Breast epithelium (tissue), 4 donors: ENCODE data around the gene TANC1. TPM values are rescaled to one million over a fixed set of nuclear protein-coding genes. Genes with fewer than 3 reads are reported as not detected.

Experiments used
- DNase-seq, 2 donors: peaks; one replicate each; pipeline ENCODE4 v3.0.0-alpha.2; 2019; ENCODE audit warnings: low spot score in 2 of 2
- H3K27ac ChIP-seq, 2 donors: fragments of 200-600 bp; sonication (generic) in 1 of 2; one replicate each; pipeline ENCODE4 v1.5.1; 2016 to 2019; ENCODE audit warnings: mild to moderate bottlenecking in 1 of 2
- H3K27me3 ChIP-seq, 2 donors: fragments of 200-600 bp; sonication (generic) in 1 of 2; one replicate each; pipeline versions ENCODE4 v1.5.1 to v1.6.0; 2017 to 2019; ENCODE audit warnings: control low read depth in 1 of 2, mild to moderate bottlenecking in 1 of 2
- H3K36me3 ChIP-seq: fragments of 200-600 bp; one replicate; pipeline ENCODE4 v1.5.1; 2019
- H3K4me1 ChIP-seq, 2 donors: fragments of 200-600 bp; sonication (generic); one replicate each; pipeline ENCODE4 v1.5.1; 2016 to 2019; ENCODE audit warnings: control low read depth in 1 of 2
- H3K4me3 ChIP-seq, 3 donors: fragments of 200-600 bp; sonication (generic); 1 replicate in 2 of 3; 2 replicates in 1 of 3; pipeline ENCODE4 v1.5.1; 2016 to 2019; ENCODE audit warnings: mild to moderate bottlenecking in 3 of 3, moderate library complexity in 2 of 3
- H3K9me3 ChIP-seq, 2 donors: fragments of 200-600 bp; sonication (generic) in 1 of 2; one replicate each; pipeline ENCODE4 v1.5.1; 2016 to 2019; ENCODE audit warnings: control low read depth in 1 of 2
- POLR2A ChIP-seq: fragments of 450-650 bp; IDR thresholded peaks from one replicate; pipeline ENCODE4 v1.6.1; 2016; ENCODE audit warnings: antibody characterized with exemption, mild to moderate bottlenecking, moderate library complexity
- POLR2AphosphoS5 ChIP-seq, 3 donors: sonication (generic); formaldehyde crosslinking; IDR thresholded peaks; one replicate each; pipeline ENCODE4 v1.6.1; 2017; ENCODE audit warnings: antibody characterized with exemption in 3 of 3
- intact Hi-C: fragments of 100-400 bp; cut with DNase I; formaldehyde crosslinking; loops from one replicate; pipeline ENCODE4 v1.15.1; 2023; ENCODE audit warnings: low total_unique reads
- total RNA-seq, 3 donors: library from RNA; depleted of rRNA; stranded (reverse); fragments of >200 nt; gene quantifications; one replicate each; pipeline ENCODE4 v1.1.0, GENCODE V29; 2016
- TF ChIP-seq, protein P1 (sequence below), 3 donors: fragments of 450-650 bp; IDR thresholded peaks; one replicate each; pipeline ENCODE4 v1.5.1; 2016 to 2017; ENCODE audit warnings: antibody characterized with exemption in 3 of 3, mild to moderate bottlenecking in 3 of 3, moderate library complexity in 3 of 3

The TANC1 gene
- total RNA-seq, 3 donors from 2014 or later: 18.9 to 62.3 (median 58.4) TPM

DNA sequence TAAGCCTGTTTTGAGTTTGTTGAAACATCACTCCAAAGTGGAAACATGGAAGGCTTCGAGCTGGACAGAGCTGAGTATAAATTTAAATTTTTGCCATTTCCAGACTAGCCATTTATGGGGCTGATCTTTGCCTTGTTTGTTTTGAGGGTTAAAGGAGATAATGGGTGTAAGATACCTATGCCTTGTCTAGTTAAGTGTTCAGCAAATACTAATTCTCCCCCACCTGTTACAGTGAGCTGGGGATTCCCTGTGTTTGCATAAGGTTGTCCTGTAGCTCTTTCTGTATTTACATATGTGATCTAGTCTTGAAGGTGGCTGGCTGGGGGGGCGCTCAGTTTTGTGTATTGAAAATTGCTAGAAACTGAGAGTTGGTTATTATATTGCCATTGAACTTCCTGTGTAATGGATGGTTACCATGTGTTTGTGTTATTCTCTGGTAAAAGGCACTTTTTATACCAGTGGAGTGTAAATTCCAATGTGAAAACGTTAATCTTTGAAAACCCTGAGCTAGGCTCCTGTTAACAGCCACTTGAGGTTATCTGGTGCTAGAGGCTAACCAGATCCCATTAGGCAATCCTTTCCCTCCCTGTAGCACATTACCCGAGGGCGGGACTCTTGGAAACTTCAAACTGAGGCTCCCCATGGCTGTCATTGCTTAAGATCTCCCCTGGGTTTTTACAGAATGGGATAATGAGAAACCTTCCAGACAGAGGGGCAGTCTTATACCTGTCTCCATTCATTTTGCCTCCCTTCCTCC lies 26.7 kb downstream of the TANC1 start:
- Histone ChIP-seq H3K27me3 (no peaks in the 10 kb centered on the region), H3K4me3 (no peak overlapping the region), H3K9me3 (no peaks in the 10 kb centered on the region), H3K27ac (no peak overlapping the region), H3K4me1 (peaks cover 0 to 13% of the 10 kb centered on the region in 2 donors), H3K36me3 (no peaks in the 10 kb centered on the region)
- TF ChIP-seq POLR2AphosphoS5 (IDR thresholded peaks at IDR 0.05): no peak
- no peak for TF ChIP-seq POLR2A
- TF ChIP-seq, protein P1, sequence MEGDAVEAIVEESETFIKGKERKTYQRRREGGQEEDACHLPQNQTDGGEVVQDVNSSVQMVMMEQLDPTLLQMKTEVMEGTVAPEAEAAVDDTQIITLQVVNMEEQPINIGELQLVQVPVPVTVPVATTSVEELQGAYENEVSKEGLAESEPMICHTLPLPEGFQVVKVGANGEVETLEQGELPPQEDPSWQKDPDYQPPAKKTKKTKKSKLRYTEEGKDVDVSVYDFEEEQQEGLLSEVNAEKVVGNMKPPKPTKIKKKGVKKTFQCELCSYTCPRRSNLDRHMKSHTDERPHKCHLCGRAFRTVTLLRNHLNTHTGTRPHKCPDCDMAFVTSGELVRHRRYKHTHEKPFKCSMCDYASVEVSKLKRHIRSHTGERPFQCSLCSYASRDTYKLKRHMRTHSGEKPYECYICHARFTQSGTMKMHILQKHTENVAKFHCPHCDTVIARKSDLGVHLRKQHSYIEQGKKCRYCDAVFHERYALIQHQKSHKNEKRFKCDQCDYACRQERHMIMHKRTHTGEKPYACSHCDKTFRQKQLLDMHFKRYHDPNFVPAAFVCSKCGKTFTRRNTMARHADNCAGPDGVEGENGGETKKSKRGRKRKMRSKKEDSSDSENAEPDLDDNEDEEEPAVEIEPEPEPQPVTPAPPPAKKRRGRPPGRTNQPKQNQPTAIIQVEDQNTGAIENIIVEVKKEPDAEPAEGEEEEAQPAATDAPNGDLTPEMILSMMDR (IDR thresholded peaks at IDR 0.05): no peak
- intact Hi-C loops: no loop called here
- DNase-seq: no peak

DNA sequence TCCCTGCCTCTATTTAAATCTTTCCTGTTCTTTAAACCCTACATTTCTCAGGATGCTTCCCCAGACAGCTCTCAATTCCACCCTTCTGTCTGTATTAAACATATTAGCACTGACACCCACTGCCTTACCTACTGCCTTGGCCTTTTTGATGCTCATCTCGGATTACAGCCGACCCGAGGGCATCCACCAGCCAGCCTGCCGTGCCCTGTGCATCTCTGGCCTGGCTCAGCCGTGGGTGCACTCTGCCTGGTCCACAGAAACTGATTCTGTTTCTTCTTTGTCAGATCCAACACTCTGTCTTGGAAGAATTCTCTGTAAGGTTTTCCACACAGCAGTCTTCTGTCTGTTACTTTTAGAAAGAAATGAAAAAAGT lies 27.2 kb downstream of the TANC1 start:
- TF ChIP-seq, protein P1 (IDR thresholded peaks at IDR 0.05): no peak
- TF ChIP-seq POLR2A: no peak
- TF ChIP-seq POLR2AphosphoS5 (IDR thresholded peaks at IDR 0.05): no peak
- Histone ChIP-seq H3K36me3 (no peaks in the 10 kb centered on the region), H3K4me3 (no peak overlapping the region), H3K4me1 (peaks cover 0 to 13% of the 10 kb centered on the region in 2 donors), H3K27ac (no peak overlapping the region), H3K27me3 (no peaks in the 10 kb centered on the region), H3K9me3 (no peaks in the 10 kb centered on the region)
- no peak for DNase-seq
- intact Hi-C loops: no loop called here

DNA sequence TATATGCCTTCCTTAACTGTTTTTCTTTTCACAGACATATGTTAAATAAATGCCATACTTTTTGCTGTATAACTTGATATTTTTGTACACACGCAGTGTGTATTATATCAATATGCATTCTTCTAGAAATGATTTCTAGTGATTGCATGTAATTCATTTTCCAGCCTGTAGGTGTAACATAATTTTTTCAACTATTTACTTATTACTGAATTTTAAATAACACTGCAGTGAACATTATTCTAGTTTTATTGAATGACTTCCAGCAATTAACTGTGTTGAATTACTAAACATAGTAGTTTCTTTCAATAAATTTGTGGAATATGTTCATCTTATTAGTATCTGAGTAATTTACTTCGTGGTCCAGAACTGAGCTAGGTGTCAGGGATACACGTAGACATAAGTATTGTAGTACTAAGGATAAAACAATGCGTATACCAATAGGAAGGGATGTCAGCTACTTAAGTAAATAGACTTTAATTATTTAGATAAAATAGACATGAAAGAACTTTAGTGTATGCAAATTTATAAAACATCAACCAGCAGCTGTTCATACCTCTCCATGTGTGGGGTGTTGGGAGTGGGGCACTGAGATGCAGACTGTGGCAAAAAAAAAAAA lies 28.0 kb downstream of the TANC1 start:
- Histone ChIP-seq H3K9me3 (no peaks in the 10 kb centered on the region), H3K27me3 (no peaks in the 10 kb centered on the region), H3K4me1 (peaks cover 0 to 13% of the 10 kb centered on the region in 2 donors), H3K4me3 (no peak overlapping the region), H3K27ac (no peak overlapping the region), H3K36me3 (no peaks in the 10 kb centered on the region)
- TF ChIP-seq POLR2AphosphoS5 (IDR thresholded peaks at IDR 0.05): no peak
- TF ChIP-seq, protein P1 (IDR thresholded peaks at IDR 0.05): peak in 1 of 3 donors; percentile 13
- intact Hi-C loops: no loop called here
- DNase-seq: no peak

DNA sequence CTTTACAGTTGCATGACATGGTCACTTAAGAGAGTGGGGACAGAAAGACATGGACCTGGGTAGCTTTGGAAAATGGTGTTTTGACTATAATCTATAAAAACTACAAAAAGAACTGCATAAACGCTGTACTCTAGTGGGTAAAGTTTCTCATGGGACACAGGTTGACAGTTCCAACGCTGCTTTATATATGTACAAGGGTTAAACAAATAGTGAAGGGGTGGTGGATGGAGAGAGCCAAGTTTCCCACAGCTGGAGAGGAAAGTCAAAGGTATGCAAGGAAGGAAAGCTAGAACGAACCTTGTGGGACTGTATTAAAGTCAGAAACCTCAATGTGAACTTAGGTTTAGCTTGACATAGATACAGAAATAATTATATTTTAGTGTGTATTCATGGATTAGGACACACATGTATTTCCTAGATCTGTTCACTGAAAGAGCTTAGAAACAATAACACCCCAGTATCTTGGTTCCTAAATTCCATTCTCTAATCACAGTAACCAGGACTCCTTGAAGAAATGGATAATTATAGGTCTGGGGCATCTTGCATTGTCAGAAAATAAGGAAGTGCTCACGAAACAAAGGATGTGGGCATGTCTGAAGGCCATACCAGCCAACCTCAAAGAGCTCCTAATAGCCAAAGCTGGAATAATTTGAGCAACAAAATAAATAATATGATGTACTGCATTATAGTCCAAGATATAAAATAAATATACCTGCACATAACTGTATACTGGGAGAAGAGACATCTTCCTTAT lies 28.8 kb downstream of the TANC1 start:
- H3K4me1 ChIP-seq: peaks cover 0 to 13% of the 10 kb centered on the region in 2 donors
- no peak for DNase-seq
- H3K27me3 ChIP-seq: no peaks in the 10 kb centered on the region
- no peak overlapping the region for H3K4me3 ChIP-seq
- intact Hi-C loops: no loop called here
- H3K9me3 ChIP-seq: no peaks in the 10 kb centered on the region
- TF ChIP-seq, protein P1 (IDR thresholded peaks at IDR 0.05): no peak
- TF ChIP-seq POLR2A (no peak), POLR2AphosphoS5 (IDR thresholded peaks at IDR 0.05) (no peak)
- no peaks in the 10 kb centered on the region for H3K36me3 ChIP-seq
- H3K27ac ChIP-seq: no peak overlapping the region
